ENCODE results near the gene PLD1. TPM values are rescaled to one million over a fixed set of nuclear protein-coding genes. Genes with fewer than 3 reads are reported as not detected.

The PLD1 gene
- total RNA-seq, 1 donor from 2014 or later, result 0.21 TPM

DNA sequence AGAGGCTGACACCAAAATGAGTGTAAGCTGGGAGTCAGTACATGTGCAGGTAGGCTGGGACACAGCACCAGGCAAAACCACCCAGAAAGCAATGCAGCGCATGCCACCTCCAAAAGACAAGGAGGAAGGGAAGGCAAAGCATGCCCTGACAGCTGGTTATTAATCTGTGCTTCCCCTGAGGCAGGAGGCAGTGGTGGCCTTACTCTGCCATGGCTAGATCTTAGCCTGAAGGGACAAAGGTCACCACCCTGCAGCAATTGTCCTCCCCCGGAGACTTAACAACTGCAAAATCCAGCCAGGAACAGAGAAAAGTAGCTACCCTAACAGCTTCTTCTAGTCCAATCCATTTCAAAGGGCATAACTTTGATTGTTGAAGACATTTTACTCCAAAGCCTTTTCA is 73.7 kb downstream of the PLD1 start:
- H3K27me3 Mint-ChIP-seq (ENCODE audit: insufficient read depth, low read depth), result no peaks in the 10 kb centered on the region
- Histone ChIP-seq H3K9ac (no peak overlapping the region), H3K4me1 (peaks cover 16% of the 10 kb centered on the region), H2AFZ (replicated peaks) (peak overlapping the region; percentile 30), H3K4me2 (peak overlapping the region; percentile 1), H3K36me3 (no peaks in the 10 kb centered on the region), H3K27me3 (no peaks in the 10 kb centered on the region), H3K9me3 (ENCODE audit: low read depth) (no peaks in the 10 kb centered on the region), H3F3A (ENCODE audit: low read depth) (no peaks in the 10 kb centered on the region), H3K27ac (no peak overlapping the region), H3K79me2 (ENCODE audit: low read depth) (no peaks in the 10 kb centered on the region), H4K20me1 (ENCODE audit: low read depth) (no peaks in the 10 kb centered on the region), H3K4me3 (no peak overlapping the region)
- peak overlapping the region; percentile 62 for H3K27ac Mint-ChIP-seq
- TF ChIP-seq EZH2phosphoT487 (IDR thresholded peaks at IDR 0.05), result no peak
- TF ChIP-seq, protein P1, sequence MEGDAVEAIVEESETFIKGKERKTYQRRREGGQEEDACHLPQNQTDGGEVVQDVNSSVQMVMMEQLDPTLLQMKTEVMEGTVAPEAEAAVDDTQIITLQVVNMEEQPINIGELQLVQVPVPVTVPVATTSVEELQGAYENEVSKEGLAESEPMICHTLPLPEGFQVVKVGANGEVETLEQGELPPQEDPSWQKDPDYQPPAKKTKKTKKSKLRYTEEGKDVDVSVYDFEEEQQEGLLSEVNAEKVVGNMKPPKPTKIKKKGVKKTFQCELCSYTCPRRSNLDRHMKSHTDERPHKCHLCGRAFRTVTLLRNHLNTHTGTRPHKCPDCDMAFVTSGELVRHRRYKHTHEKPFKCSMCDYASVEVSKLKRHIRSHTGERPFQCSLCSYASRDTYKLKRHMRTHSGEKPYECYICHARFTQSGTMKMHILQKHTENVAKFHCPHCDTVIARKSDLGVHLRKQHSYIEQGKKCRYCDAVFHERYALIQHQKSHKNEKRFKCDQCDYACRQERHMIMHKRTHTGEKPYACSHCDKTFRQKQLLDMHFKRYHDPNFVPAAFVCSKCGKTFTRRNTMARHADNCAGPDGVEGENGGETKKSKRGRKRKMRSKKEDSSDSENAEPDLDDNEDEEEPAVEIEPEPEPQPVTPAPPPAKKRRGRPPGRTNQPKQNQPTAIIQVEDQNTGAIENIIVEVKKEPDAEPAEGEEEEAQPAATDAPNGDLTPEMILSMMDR (IDR thresholded peaks at IDR 0.05), result no peak
- no peak for TF ChIP-seq EZH2 (IDR thresholded peaks at IDR 0.05)
- peaks cover 31% of the 10 kb centered on the region for H3K4me1 Mint-ChIP-seq
- peak; percentile 46 for DNase-seq (ENCODE audit: low spot score)
- no peaks in the 10 kb centered on the region for H3K36me3 Mint-ChIP-seq
- H3K4me3 Mint-ChIP-seq, result no peak overlapping the region
- H3K9me3 Mint-ChIP-seq, result no peaks in the 10 kb centered on the region

DNA sequence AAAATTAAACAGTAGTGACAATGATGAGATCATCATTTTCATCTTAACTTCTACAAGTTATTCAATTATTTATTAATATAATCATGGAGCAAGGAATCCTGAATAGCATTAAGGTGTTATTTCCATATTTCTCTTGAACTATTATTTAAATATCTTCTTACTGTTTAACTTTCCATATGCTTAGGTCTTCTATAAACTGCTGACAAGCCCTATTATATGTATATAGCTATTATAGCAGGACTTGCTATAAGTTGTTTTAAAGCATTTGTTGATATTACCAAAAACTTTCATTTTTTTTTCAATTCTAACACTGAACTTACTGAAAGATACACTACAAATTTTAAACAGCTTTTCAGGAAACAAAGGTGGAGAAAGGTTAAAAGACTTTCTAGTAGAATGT is 76.7 kb downstream of the PLD1 start:
- H3K27me3 ChIP-seq, result no peaks in the 10 kb centered on the region
- H2AFZ ChIP-seq (replicated peaks), result no peak overlapping the region
- TF ChIP-seq, protein P1 (IDR thresholded peaks at IDR 0.05), result no peak
- TF ChIP-seq EZH2phosphoT487 (IDR thresholded peaks at IDR 0.05), result no peak
- TF ChIP-seq EZH2 (IDR thresholded peaks at IDR 0.05), result no peak
- H3K4me3 Mint-ChIP-seq, result no peak overlapping the region
- DNase-seq (ENCODE audit: low spot score), result no peak
- H3K36me3 ChIP-seq, result no peaks in the 10 kb centered on the region
- H3K9me3 ChIP-seq (ENCODE audit: low read depth), result no peaks in the 10 kb centered on the region
- H3K9ac ChIP-seq, result no peak overlapping the region
- no peaks in the 10 kb centered on the region for H4K20me1 ChIP-seq (ENCODE audit: low read depth)
- H3K27me3 Mint-ChIP-seq (ENCODE audit: insufficient read depth, low read depth), result no peaks in the 10 kb centered on the region
- H3K4me2 ChIP-seq, result no peak overlapping the region
- H3K27ac Mint-ChIP-seq, result no peak overlapping the region
- H3F3A ChIP-seq (ENCODE audit: low read depth), result no peaks in the 10 kb centered on the region
- no peaks in the 10 kb centered on the region for H3K9me3 Mint-ChIP-seq
- H3K4me1 ChIP-seq, result peaks cover 16% of the 10 kb centered on the region
- peaks cover 31% of the 10 kb centered on the region for H3K4me1 Mint-ChIP-seq
- H3K36me3 Mint-ChIP-seq, result no peaks in the 10 kb centered on the region
- H3K27ac ChIP-seq, result no peak overlapping the region
- no peak overlapping the region for H3K4me3 ChIP-seq
- no peaks in the 10 kb centered on the region for H3K79me2 ChIP-seq (ENCODE audit: low read depth)

DNA sequence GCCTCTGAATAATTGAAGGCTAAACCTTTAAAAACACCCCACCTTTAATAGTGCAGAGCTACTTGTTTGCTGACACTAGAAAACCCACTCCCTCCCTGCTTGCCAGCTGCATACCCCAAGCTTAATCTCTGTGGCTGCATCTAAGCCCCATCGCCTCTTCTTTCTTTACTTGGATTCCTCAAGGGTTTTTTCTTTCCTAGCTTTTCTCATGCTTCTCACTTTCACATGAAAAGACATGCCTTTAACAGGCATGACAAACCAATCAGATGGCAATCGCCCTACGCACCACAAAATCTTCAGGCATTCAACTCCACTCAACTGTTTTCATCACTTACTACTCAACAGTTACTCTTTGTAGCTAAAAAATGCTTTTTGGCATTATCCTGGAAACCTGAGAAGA is 77.5 kb downstream of the PLD1 start:
- no peaks in the 10 kb centered on the region for H4K20me1 ChIP-seq (ENCODE audit: low read depth)
- Mint-ChIP-seq H3K4me3 (no peak overlapping the region), H3K27ac (no peak overlapping the region)

More for the DNA sequence above, 77.5 kb downstream of the PLD1 start:
- Histone ChIP-seq H3K9ac (no peak overlapping the region), H2AFZ (replicated peaks) (no peak overlapping the region), H3K4me2 (peak overlapping the region; percentile 45), H3K4me3 (no peak overlapping the region), H3K79me2 (ENCODE audit: low read depth) (no peaks in the 10 kb centered on the region), H3K27ac (no peak overlapping the region), H3K9me3 (ENCODE audit: low read depth) (no peaks in the 10 kb centered on the region), H3K27me3 (no peaks in the 10 kb centered on the region), H3F3A (ENCODE audit: low read depth) (no peaks in the 10 kb centered on the region), H3K4me1 (peaks cover 16% of the 10 kb centered on the region), H3K36me3 (no peaks in the 10 kb centered on the region)
- no peaks in the 10 kb centered on the region for H3K27me3 Mint-ChIP-seq (ENCODE audit: insufficient read depth, low read depth)
- TF ChIP-seq EZH2phosphoT487 (IDR thresholded peaks at IDR 0.05) (no peak), EZH2 (IDR thresholded peaks at IDR 0.05) (no peak)
- TF ChIP-seq, protein P1 (IDR thresholded peaks at IDR 0.05), result no peak
- H3K4me1 Mint-ChIP-seq, result peaks cover 29% of the 10 kb centered on the region
- peak; percentile 64 for DNase-seq (ENCODE audit: low spot score)
- no peaks in the 10 kb centered on the region for H3K36me3 Mint-ChIP-seq
- no peaks in the 10 kb centered on the region for H3K9me3 Mint-ChIP-seq
